K562 (cell line): ENCODE results near the gene KLHL28. TPM values are rescaled to one million over a fixed set of nuclear protein-coding genes. Genes with fewer than 3 reads are reported as not detected.
A peak's percentile ranks its signal among the peaks of the same experiment; 100 is the strongest.

Source experiments
- CAMTA2 ChIP-seq: fragments of 250-450 bp; sonication (Bioruptor Pico); conservative IDR thresholded peaks from 2 replicates; pipeline ENCODE4 v1.5.1; 2022
- CCNT2 ChIP-seq: IDR thresholded peaks from 2 replicates; pipeline ENCODE4 v1.6.1; 2011; ENCODE audit warnings: borderline replicate concordance, low read depth, mild to moderate bottlenecking, moderate library complexity, mixed read lengths, low read length; ENCODE audit not compliant: insufficient read length; ENCODE audit errors: extremely low read depth
- CEBPB ChIP-seq: fragments of 450-650 bp; IDR thresholded peaks from 2 replicates; pipeline ENCODE4 v1.6.1; 2016; ENCODE audit warnings: missing genetic modification characterization, missing compliant biosample characterization
- CTBP1 ChIP-seq: fragments of 450-650 bp; IDR thresholded peaks from 2 replicates; pipeline ENCODE4 v1.6.1; 2016; ENCODE audit warnings: borderline replicate concordance
- JUN ChIP-seq, 2 experiments: sonication (generic) in 1 of 2; formaldehyde crosslinking in 1 of 2; IDR thresholded peaks; 2 replicates each; pipeline versions ENCODE4 v1.6.1 to v1.8.0; 2012 to 2022; ENCODE audit warnings: borderline replicate concordance in 2 of 2, mild to moderate bottlenecking in 2 of 2, improper control_type of control experiment in 1 of 2, low read depth in 1 of 2, low read length in 1 of 2, missing genetic modification reagents in 1 of 2
- KDM4B ChIP-seq, 2 experiments: fragments of 450-650 bp in 1 of 2; sonication (generic) in 1 of 2; IDR thresholded peaks; 2 replicates each; pipeline ENCODE4 v1.6.1; 2016 to 2017; ENCODE audit warnings: borderline replicate concordance in 2 of 2, antibody characterized with exemption in 1 of 2, low read depth in 1 of 2, mild to moderate bottlenecking in 1 of 2
- KHSRP ChIP-seq: fragments of 450-650 bp; IDR thresholded peaks from 2 replicates; pipeline ENCODE4 v1.6.1; 2017
- LCOR ChIP-seq: sonication (generic); formaldehyde crosslinking; IDR thresholded peaks from 2 replicates; pipeline ENCODE4 v1.8.0; 2022; ENCODE audit warnings: mild to moderate bottlenecking, missing genetic modification reagents
- NFIC ChIP-seq: fragments of 450-650 bp; IDR thresholded peaks from 2 replicates; pipeline ENCODE4 v1.6.1; 2017; ENCODE audit warnings: mild to moderate bottlenecking, inconsistent platforms
- SRSF9 ChIP-seq: fragments of 200-400 bp; formaldehyde crosslinking; IDR thresholded peaks from 2 replicates; pipeline ENCODE4 v1.6.1; 2017; ENCODE audit warnings: low read depth, low read length, borderline replicate concordance
- STAT5A ChIP-seq: IDR thresholded peaks from 2 replicates; pipeline ENCODE4 v1.6.1; 2012; ENCODE audit warnings: low read length, inconsistent platforms, borderline replicate concordance
- TOE1 ChIP-seq, 2 experiments: fragments of 450-650 bp in 1 of 2; sonication (generic) in 1 of 2; formaldehyde crosslinking in 1 of 2; IDR thresholded peaks; 2 replicates each; pipeline versions ENCODE4 v1.7.1 to v1.8.0; 2016 to 2022; ENCODE audit warnings: borderline replicate concordance in 2 of 2, mild to moderate bottlenecking in 2 of 2, antibody characterized with exemption in 1 of 2, inconsistent platforms in 1 of 2, low read depth in 1 of 2, missing genetic modification reagents in 1 of 2, moderate library complexity in 1 of 2
- TRIM24 ChIP-seq, 2 experiments: fragments of 450-650 bp; IDR thresholded peaks; 2 replicates each; pipeline ENCODE4 v1.6.1; 2016
- U2AF1 ChIP-seq: fragments of 200-400 bp; formaldehyde crosslinking; optimal IDR thresholded peaks from 2 replicates; pipeline ENCODE3; 2017; ENCODE audit warnings: mild to moderate bottlenecking, low read depth, low read length, moderate library complexity
- ZNF354B ChIP-seq: fragments of 250-450 bp; sonication (Bioruptor Pico); IDR thresholded peaks from 2 replicates; pipeline ENCODE4 v1.4.0; 2020
- polyA plus RNA-seq, 8 experiments: library from polyadenylated mRNA; depleted of rRNA in 4 of 8; stranded (reverse) in 5 of 8; unstranded in 3 of 8; fragments of >200 nt; fragmentation: Nextera tagmentation in 2 of 8; fragmentation: Illumina TruSeq in 1 of 8; extraction: Ambion mirVana in 2 of 8; extraction: Trizol in 1 of 8; gene quantifications; 2 replicates each; pipeline versions ENCODE4 v1.2.1 to v1.2.3, GENCODE V29; 2011 to 2014; ENCODE audit warnings: inconsistent platforms in 1 of 8, missing spikeins in 1 of 8
- total RNA-seq, 7 experiments: library from RNA; depleted of rRNA in 6 of 7; stranded (reverse); fragments of >200 nt in 6 of 7; fragmentation: Illumina TruSeq in 2 of 7; extraction: Trizol in 2 of 7; gene quantifications; 2 replicates each; pipeline versions ENCODE4 v1.2.1 to v1.2.3, GENCODE V29; 2011 to 2021; ENCODE audit warnings: low replicate concordance in 1 of 7
- TF ChIP-seq, protein P1 (sequence below): fragments of 250-450 bp; sonication (Bioruptor Pico); IDR thresholded peaks from 2 replicates; pipeline ENCODE4 v1.8.0; 2021; ENCODE audit warnings: mild to moderate bottlenecking, moderate library complexity
- TF ChIP-seq, protein P2 (sequence below): fragments of 450-650 bp; IDR thresholded peaks from 2 replicates; pipeline ENCODE4 v1.7.1; 2018; ENCODE audit warnings: mild to moderate bottlenecking, low read depth; ENCODE audit not compliant: partially characterized antibody
- TF ChIP-seq, protein P3 (sequence below): fragments of 250-450 bp; sonication (Bioruptor Pico); IDR thresholded peaks from 2 replicates; pipeline ENCODE4 v1.8.0; 2022; ENCODE audit warnings: inconsistent platforms
- TF ChIP-seq, protein P4 (sequence below): fragments of 450-650 bp; IDR thresholded peaks from 2 replicates; pipeline ENCODE4 v1.7.0; 2016; ENCODE audit warnings: borderline replicate concordance

KLHL28 gene
- total and polyA plus RNA-seq, 9 of the 15 experiments (the other 6 are each of a cell fraction or from before 2014, with no cell fraction given) = 1.1 to 7.5 (median 4.7) TPM

DNA sequence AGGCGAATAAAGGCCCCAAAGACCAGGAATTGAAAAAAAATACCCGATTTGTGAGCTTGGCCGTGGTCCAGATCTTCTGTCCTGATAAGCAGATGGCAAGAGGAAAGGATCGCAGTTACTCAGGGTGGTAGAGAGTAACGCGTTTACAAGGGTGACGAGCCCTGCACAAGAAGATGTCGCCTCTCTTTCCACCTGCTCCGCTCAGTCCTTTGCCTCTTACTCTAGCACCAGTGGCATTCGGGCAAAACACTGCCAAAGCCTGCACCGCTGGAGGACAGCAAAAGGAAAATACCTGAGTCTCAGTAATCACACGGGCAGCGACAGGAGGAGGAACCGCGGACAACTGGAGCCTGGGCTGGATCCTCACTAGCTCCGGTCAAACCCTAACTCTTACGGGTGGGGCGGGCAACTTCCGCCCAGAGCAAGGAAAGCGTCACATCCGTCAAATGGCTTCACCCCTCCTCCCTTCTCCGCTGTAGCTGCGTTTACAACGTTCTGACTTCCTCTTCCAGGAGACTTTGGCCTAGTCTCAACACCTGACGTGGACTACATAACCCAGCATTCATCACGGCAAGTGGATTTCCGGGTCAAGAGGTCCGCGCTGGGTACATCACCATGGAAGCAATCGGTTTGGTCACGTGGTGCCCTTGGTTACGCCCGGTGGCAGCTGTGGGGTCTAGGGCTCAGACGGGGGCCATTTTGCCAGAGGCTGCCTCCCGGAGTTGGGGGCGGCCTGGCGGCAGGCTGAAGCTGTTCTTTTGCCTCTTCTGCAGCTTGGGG is at the start of gene KLHL28, which contains the start of gene TOGARAM1 (continued):
- TF ChIP-seq, protein P1, sequence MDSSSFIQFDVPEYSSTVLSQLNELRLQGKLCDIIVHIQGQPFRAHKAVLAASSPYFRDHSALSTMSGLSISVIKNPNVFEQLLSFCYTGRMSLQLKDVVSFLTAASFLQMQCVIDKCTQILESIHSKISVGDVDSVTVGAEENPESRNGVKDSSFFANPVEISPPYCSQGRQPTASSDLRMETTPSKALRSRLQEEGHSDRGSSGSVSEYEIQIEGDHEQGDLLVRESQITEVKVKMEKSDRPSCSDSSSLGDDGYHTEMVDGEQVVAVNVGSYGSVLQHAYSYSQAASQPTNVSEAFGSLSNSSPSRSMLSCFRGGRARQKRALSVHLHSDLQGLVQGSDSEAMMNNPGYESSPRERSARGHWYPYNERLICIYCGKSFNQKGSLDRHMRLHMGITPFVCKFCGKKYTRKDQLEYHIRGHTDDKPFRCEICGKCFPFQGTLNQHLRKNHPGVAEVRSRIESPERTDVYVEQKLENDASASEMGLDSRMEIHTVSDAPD = no peak
- TF ChIP-seq STAT5A = no peak
- TF ChIP-seq, protein P2, sequence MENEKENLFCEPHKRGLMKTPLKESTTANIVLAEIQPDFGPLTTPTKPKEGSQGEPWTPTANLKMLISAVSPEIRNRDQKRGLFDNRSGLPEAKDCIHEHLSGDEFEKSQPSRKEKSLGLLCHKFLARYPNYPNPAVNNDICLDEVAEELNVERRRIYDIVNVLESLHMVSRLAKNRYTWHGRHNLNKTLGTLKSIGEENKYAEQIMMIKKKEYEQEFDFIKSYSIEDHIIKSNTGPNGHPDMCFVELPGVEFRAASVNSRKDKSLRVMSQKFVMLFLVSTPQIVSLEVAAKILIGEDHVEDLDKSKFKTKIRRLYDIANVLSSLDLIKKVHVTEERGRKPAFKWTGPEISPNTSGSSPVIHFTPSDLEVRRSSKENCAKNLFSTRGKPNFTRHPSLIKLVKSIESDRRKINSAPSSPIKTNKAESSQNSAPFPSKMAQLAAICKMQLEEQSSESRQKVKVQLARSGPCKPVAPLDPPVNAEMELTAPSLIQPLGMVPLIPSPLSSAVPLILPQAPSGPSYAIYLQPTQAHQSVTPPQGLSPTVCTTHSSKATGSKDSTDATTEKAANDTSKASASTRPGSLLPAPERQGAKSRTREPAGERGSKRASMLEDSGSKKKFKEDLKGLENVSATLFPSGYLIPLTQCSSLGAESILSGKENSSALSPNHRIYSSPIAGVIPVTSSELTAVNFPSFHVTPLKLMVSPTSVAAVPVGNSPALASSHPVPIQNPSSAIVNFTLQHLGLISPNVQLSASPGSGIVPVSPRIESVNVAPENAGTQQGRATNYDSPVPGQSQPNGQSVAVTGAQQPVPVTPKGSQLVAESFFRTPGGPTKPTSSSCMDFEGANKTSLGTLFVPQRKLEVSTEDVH = peak; percentile 63
- TF ChIP-seq TRIM24 (IDR thresholded peaks at IDR 0.05) = no peak
- TF ChIP-seq CAMTA2 (CRISPR knock-in tag) = no peak
- TF ChIP-seq NFIC = peak; percentile 54
- peak; percentile 53; the same call in 1 of the 2 replicates for TF ChIP-seq JUN (IDR thresholded peaks at IDR 0.05; ENCODE audit: borderline replicate concordance, low read depth, low read length)
- TF ChIP-seq JUN (CRISPR knock-in tag; IDR thresholded peaks at IDR 0.05; ENCODE audit: borderline replicate concordance) = no peak
- TF ChIP-seq ZNF354B (CRISPR knock-in tag) = no peak
- TF ChIP-seq LCOR = no peak
- peak; percentile 98 for TF ChIP-seq TOE1 (IDR thresholded peaks at IDR 0.05; ENCODE audit: borderline replicate concordance)
- TF ChIP-seq TOE1 (CRISPR knock-in tag; IDR thresholded peaks at IDR 0.05; ENCODE audit: borderline replicate concordance, low read depth) = no peak
- TF ChIP-seq, protein P3, sequence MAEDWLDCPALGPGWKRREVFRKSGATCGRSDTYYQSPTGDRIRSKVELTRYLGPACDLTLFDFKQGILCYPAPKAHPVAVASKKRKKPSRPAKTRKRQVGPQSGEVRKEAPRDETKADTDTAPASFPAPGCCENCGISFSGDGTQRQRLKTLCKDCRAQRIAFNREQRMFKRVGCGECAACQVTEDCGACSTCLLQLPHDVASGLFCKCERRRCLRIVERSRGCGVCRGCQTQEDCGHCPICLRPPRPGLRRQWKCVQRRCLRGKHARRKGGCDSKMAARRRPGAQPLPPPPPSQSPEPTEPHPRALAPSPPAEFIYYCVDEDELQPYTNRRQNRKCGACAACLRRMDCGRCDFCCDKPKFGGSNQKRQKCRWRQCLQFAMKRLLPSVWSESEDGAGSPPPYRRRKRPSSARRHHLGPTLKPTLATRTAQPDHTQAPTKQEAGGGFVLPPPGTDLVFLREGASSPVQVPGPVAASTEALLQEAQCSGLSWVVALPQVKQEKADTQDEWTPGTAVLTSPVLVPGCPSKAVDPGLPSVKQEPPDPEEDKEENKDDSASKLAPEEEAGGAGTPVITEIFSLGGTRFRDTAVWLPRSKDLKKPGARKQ (CRISPR knock-in tag) = no peak
- TF ChIP-seq CEBPB (tag) = no peak
- no peak for TF ChIP-seq U2AF1
- no peak for TF ChIP-seq SRSF9
- TF ChIP-seq KDM4B (IDR thresholded peaks at IDR 0.05; ENCODE audit: borderline replicate concordance in 2 of 2, low read depth in 1 of 2) = no peak
- TF ChIP-seq KHSRP = no peak
- TF ChIP-seq CCNT2 = no peak
- TF ChIP-seq CTBP1 = no peak
- TF ChIP-seq, protein P4, sequence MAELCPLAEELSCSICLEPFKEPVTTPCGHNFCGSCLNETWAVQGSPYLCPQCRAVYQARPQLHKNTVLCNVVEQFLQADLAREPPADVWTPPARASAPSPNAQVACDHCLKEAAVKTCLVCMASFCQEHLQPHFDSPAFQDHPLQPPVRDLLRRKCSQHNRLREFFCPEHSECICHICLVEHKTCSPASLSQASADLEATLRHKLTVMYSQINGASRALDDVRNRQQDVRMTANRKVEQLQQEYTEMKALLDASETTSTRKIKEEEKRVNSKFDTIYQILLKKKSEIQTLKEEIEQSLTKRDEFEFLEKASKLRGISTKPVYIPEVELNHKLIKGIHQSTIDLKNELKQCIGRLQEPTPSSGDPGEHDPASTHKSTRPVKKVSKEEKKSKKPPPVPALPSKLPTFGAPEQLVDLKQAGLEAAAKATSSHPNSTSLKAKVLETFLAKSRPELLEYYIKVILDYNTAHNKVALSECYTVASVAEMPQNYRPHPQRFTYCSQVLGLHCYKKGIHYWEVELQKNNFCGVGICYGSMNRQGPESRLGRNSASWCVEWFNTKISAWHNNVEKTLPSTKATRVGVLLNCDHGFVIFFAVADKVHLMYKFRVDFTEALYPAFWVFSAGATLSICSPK = 0 out of 2 replicates have a peak, but pooled peaks have one; percentile 8
